DLD1 (cell line): ENCODE results near the gene GNG8.

Source experiments
- in situ Hi-C: cut with HindIII; loops from 2 replicates; pipeline ENCODE4 v1.10.0; 2017; ENCODE audit warnings: low sequenced_read_pairs

The GNG8 gene

GRCh38 chr19:46635920-46636761 is at the start of gene GNG8:
Gene GNG8 (minus strand): TSS chr19:46636202. CDS start chr19:46634682, 1,520 bp downstream.
- in situ Hi-C loops: no loop called here

- in situ Hi-C loops: no loop called here
Measured at GRCh38 chr19:46685189-46685588, 49.2 kb upstream of the GNG8 start.

- in situ Hi-C loops: no loop called here
Measured at GRCh38 chr19:46678110-46678732, 42.2 kb upstream of the GNG8 start.

GRCh38 chr19:46674416-46675178 is 38.6 kb upstream of the GNG8 start:
- in situ Hi-C loops: loop anchor here (25.0 kb wide), 1 partner anchor 137 kb away; no protein-coding TSS in a partner anchor

- in situ Hi-C loops: loop anchor here (25.0 kb wide), 1 partner anchor 134 kb away; no protein-coding TSS in a partner anchor
Measured at GRCh38 chr19:46670813-46671212, 34.8 kb upstream of the GNG8 start.

- in situ Hi-C loops: loop anchor here (25.0 kb wide), 1 partner anchor 131 kb away; no protein-coding TSS in a partner anchor
Measured at GRCh38 chr19:46668662-46669061, 32.7 kb upstream of the GNG8 start.

- in situ Hi-C loops: loop anchor here (25.0 kb wide), 1 partner anchor 128 kb away; no protein-coding TSS in a partner anchor
Measured at GRCh38 chr19:46665072-46665471, 29.1 kb upstream of the GNG8 start.

- in situ Hi-C loops: loop anchor here (25.0 kb wide), 1 partner anchor 125 kb away; no protein-coding TSS in a partner anchor
Measured at GRCh38 chr19:46661735-46662592, 26.0 kb upstream of the GNG8 start.

- in situ Hi-C loops: loop anchor here (25.0 kb wide), 1 partner anchor 124 kb away; no protein-coding TSS in a partner anchor
Measured at GRCh38 chr19:46661020-46661731, 25.2 kb upstream of the GNG8 start, which contains the start of gene DACT3. Gene DACT3 (minus strand): TSS chr19:46661182. CDS start chr19:46661064, 118 bp downstream.

GRCh38 chr19:46660551-46661019 is 24.6 kb upstream of the GNG8 start:
- in situ Hi-C loops: loop anchor here (25.0 kb wide), 1 partner anchor 123 kb away; no protein-coding TSS in a partner anchor

GRCh38 chr19:46660008-46660517 is 24.1 kb upstream of the GNG8 start:
- in situ Hi-C loops: loop anchor here (25.0 kb wide), 1 partner anchor 123 kb away; no protein-coding TSS in a partner anchor

- in situ Hi-C loops: loop anchor here (25.0 kb wide), 1 partner anchor 122 kb away; no protein-coding TSS in a partner anchor
Measured at GRCh38 chr19:46659151-46660007, 23.4 kb upstream of the GNG8 start.

- in situ Hi-C loops: loop anchor here (25.0 kb wide), 1 partner anchor 119 kb away; no protein-coding TSS in a partner anchor
Measured at GRCh38 chr19:46656541-46656940, 20.5 kb upstream of the GNG8 start.

- in situ Hi-C loops: loop anchor here (25.0 kb wide), 1 partner anchor 117 kb away; no protein-coding TSS in a partner anchor
Measured at GRCh38 chr19:46654621-46655152, 18.7 kb upstream of the GNG8 start.

- in situ Hi-C loops: loop anchor here (25.0 kb wide), 1 partner anchor 113 kb away; no protein-coding TSS in a partner anchor
Measured at GRCh38 chr19:46650445-46650844, 14.4 kb upstream of the GNG8 start.

GRCh38 chr19:46648961-46649960 is 13.3 kb upstream of the GNG8 start:
- in situ Hi-C loops: no loop called here
